Stomach (tissue), 4 donors: ENCODE measurements around the gene GALNT8.

Experiments used
- POLR2A ChIP-seq, 4 donors: fragments of 450-650 bp; IDR thresholded peaks; one replicate each; pipeline ENCODE4 v1.6.1; 2016; ENCODE audit warnings: antibody characterized with exemption in 4 of 4, control low read depth in 2 of 4, mild to moderate bottlenecking in 1 of 4, moderate library complexity in 1 of 4
- POLR2AphosphoS5 ChIP-seq, 3 donors: sonication (generic); formaldehyde crosslinking; IDR thresholded peaks; one replicate each; pipeline ENCODE4 v1.6.1; 2016; ENCODE audit warnings: antibody characterized with exemption in 3 of 3
- TF ChIP-seq, protein P1 (sequence below), 7 experiments: fragments of 450-650 bp in 4 of 7; fragments of 200-600 bp in 3 of 7; sonication (generic) in 3 of 7; IDR thresholded peaks; one replicate each; pipeline ENCODE4 v1.5.1; 2016 to 2019; ENCODE audit warnings: antibody characterized with exemption in 7 of 7, control low read depth in 2 of 7, mild to moderate bottlenecking in 1 of 7

DNA sequence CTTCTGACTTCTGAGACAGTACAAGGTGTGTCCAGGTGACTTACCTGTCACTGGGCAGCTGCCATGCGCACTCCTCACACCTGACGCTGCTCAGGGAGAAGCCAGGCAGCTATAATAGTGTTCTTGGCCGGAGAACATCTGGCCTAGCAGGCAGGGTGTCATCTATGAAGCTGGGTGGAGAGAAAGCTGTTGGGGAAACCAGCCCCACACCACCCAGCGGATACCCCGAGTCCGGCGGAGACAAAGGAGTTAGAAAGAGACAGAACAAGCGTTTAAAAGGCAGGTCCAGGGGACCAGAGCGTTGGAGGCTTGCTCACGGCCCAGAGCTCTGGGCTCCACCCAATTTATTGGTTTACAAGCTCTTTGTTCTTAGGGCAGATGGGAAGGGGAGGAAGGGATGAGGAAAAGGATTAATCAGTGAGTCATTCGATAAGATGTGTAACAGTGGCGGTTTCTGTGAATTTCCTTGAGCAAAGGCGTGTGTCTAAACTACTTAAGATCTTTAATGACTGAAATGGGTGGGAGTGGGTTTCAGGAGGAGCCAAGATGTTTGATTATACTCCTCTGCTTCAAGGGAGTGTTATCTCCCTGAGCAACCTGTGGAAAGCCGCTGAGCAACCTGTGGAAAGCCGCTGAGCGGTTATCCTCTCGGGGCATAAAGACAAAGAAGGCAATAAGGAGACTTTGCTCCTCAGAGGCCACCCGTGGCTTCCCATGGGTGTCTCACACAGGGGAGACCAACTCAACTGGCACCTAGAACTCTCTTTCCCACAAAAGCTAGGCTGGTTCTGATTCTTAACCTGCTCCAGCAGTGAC, at the start of gene GALNT8:
- TF ChIP-seq, protein P1, sequence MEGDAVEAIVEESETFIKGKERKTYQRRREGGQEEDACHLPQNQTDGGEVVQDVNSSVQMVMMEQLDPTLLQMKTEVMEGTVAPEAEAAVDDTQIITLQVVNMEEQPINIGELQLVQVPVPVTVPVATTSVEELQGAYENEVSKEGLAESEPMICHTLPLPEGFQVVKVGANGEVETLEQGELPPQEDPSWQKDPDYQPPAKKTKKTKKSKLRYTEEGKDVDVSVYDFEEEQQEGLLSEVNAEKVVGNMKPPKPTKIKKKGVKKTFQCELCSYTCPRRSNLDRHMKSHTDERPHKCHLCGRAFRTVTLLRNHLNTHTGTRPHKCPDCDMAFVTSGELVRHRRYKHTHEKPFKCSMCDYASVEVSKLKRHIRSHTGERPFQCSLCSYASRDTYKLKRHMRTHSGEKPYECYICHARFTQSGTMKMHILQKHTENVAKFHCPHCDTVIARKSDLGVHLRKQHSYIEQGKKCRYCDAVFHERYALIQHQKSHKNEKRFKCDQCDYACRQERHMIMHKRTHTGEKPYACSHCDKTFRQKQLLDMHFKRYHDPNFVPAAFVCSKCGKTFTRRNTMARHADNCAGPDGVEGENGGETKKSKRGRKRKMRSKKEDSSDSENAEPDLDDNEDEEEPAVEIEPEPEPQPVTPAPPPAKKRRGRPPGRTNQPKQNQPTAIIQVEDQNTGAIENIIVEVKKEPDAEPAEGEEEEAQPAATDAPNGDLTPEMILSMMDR (IDR thresholded peaks at IDR 0.05) = no peak
- TF ChIP-seq POLR2A (IDR thresholded peaks at IDR 0.05) (no peak), POLR2AphosphoS5 (IDR thresholded peaks at IDR 0.05) (no peak)
